CD4-positive, alpha-beta T cell treated with Interleukin-4 for 1 hour (primary cell): Measurements from ENCODE around the gene ADM.
A peak's percentile ranks its signal among the peaks of the same experiment; 100 is the strongest.
"Not testable (repeated sequence)": the region's sequence is repeated elsewhere in the genome, so short reads cannot be mapped to it uniquely, and the experiment has no call there.

Experiments
- DNase-seq, 2 donors: peaks; one replicate each; pipeline ENCODE4 v3.0.0-alpha.2; 2020 to 2022

The ADM gene

GRCh38 chr11:10304495-10305261, at the start of gene ADM:
Gene ADM, plus strand, starts transcription at chr11:10305073. Its CDS starts 628 bp downstream, at chr11:10305701.
- DNase-seq, result peak; percentile 46 to 71

- DNase-seq, result no peak
Observed at GRCh38 chr11:10255388-10256125, 49.3 kb upstream of the ADM start.

GRCh38 chr11:10257478-10257877, 47.4 kb upstream of the ADM start:
- no peak for DNase-seq

GRCh38 chr11:10261821-10262220, 43.1 kb upstream of the ADM start:
- no peak for DNase-seq

- DNase-seq, result no peak
Observed at GRCh38 chr11:10263929-10264328, 40.9 kb upstream of the ADM start.

GRCh38 chr11:10264716-10265115, 40.2 kb upstream of the ADM start:
- DNase-seq, result not testable (repeated sequence)

GRCh38 chr11:10265936-10266335, 38.9 kb upstream of the ADM start:
- no peak for DNase-seq

- no peak for DNase-seq
Observed at GRCh38 chr11:10267821-10268220, 37.1 kb upstream of the ADM start.

- no peak for DNase-seq
Observed at GRCh38 chr11:10268746-10269488, 36.0 kb upstream of the ADM start.

GRCh38 chr11:10272132-10272531, 32.7 kb upstream of the ADM start:
- no peak for DNase-seq

- no peak for DNase-seq
Observed at GRCh38 chr11:10273738-10274137, 31.1 kb upstream of the ADM start.

- DNase-seq, result no peak
Observed at GRCh38 chr11:10274726-10275125, 30.1 kb upstream of the ADM start.

- no peak for DNase-seq
Observed at GRCh38 chr11:10275714-10276113, 29.2 kb upstream of the ADM start.

- DNase-seq, result no peak
Observed at GRCh38 chr11:10282117-10282516, 22.8 kb upstream of the ADM start.

- DNase-seq, result no peak
Observed at GRCh38 chr11:10283991-10284390, 20.9 kb upstream of the ADM start.

GRCh38 chr11:10285148-10285802, 19.6 kb upstream of the ADM start:
- no peak for DNase-seq

- DNase-seq, result no peak
Observed at GRCh38 chr11:10287140-10287539, 17.7 kb upstream of the ADM start.

- no peak for DNase-seq
Observed at GRCh38 chr11:10287766-10288715, 16.8 kb upstream of the ADM start.

GRCh38 chr11:10288881-10289764, 15.8 kb upstream of the ADM start:
- no peak for DNase-seq

- no peak for DNase-seq
Observed at GRCh38 chr11:10289765-10290380, 15.0 kb upstream of the ADM start.
